ENCODE data around the gene TTLL11.

DNA sequence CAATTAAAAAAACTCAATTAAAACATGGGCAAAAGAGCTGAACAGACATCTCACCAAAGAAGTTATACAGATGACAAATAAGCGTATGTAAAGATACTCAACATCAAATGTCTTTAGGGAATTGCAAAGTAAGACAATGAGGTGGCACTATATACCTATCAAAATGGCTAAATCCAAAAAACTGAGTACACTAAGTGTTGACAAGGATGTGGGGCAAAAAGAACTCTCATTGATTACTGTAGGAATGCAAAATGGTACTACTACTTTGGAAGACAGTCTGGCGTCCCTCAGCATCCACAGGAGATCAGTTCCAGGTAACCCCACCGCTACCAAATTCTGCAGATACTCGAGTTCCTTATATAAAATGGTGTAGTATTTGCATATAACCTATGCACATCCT is 243.6 kb downstream of the TTLL11 start:
- TF ChIP-seq CTCF (IDR thresholded peaks at IDR 0.05) = no peak
- TF ChIP-seq ZFX (IDR thresholded peaks at IDR 0.05; ENCODE audit: borderline replicate concordance) = no peak

All from 22Rv1 (cell line).